Measurements from ENCODE around the gene MYCBPAP. TPM values are rescaled to one million over a fixed set of nuclear protein-coding genes. Genes with fewer than 3 reads are reported as not detected.

MYCBPAP gene
- total RNA-seq, 1 experiment from 2014 or later, result 0.19 TPM

- Mint-ChIP-seq H3K36me3 (ENCODE audit: insufficient read depth, unreplicated experiment) (no peaks in the 10 kb centered on the region), H3K27ac (ENCODE audit: low read depth, unreplicated experiment) (no peak overlapping the region), H3K9me3 (ENCODE audit: unreplicated experiment) (no peaks in the 10 kb centered on the region), H3K4me1 (ENCODE audit: insufficient read depth, unreplicated experiment) (peaks cover 30% of the 10 kb centered on the region), H3K4me3 (ENCODE audit: unreplicated experiment) (peak overlapping the region; percentile 67), H3K27me3 (ENCODE audit: insufficient read depth, unreplicated experiment) (no peaks in the 10 kb centered on the region)
- intact Hi-C loops (cut with micrococcal nuclease), result no loop called here
- DNase-seq (ENCODE audit: unreplicated experiment), result peak; percentile 69
- ChIA-PET POLR2A (interaction anchor here (1.0 to 1.7 kb wide), 6 partner anchors 7 to 137 kb away, joined by 4 to 9 read pairs (median 5); partner anchors contain the start of gene LRRC59), CTCF (interaction anchor here (0.7 to 0.9 kb wide), 3 partner anchors 46 to 184 kb away, joined by 3 read pairs; no protein-coding TSS in a partner anchor)
- BruUV-seq (replicated peaks), result no TSS peak
- peak; percentile 29 for TF ChIP-seq CTCF (IDR thresholded peaks at IDR 0.05; ENCODE audit: unreplicated experiment)
Measured at GRCh38 chr17:50534222-50534978, 26.2 kb downstream of the MYCBPAP start.

GRCh38 chr17:50534979-50535326 is 26.7 kb downstream of the MYCBPAP start:
- H3K4me3 Mint-ChIP-seq (ENCODE audit: unreplicated experiment), result peak overlapping the region; percentile 67
- peaks cover 35% of the 10 kb centered on the region for H3K4me1 Mint-ChIP-seq (ENCODE audit: insufficient read depth, unreplicated experiment)
- DNase-seq (ENCODE audit: unreplicated experiment), result no peak
- no peak for TF ChIP-seq CTCF (IDR thresholded peaks at IDR 0.05; ENCODE audit: unreplicated experiment)
- H3K9me3 Mint-ChIP-seq (ENCODE audit: unreplicated experiment), result no peaks in the 10 kb centered on the region
- intact Hi-C loops (cut with micrococcal nuclease), result no loop called here
- no TSS peak for BruUV-seq (replicated peaks)
- POLR2A ChIA-PET, result interaction anchor here (1.6 kb wide), 1 partner anchor 55 kb away, joined by 5 read pairs; no protein-coding TSS in a partner anchor
- no peaks in the 10 kb centered on the region for H3K36me3 Mint-ChIP-seq (ENCODE audit: insufficient read depth, unreplicated experiment)
- H3K27ac Mint-ChIP-seq (ENCODE audit: low read depth, unreplicated experiment), result no peak overlapping the region
- no peaks in the 10 kb centered on the region for H3K27me3 Mint-ChIP-seq (ENCODE audit: insufficient read depth, unreplicated experiment)
- CTCF ChIA-PET, result interaction anchor here (1.3 kb wide), 1 partner anchor 160 kb away, joined by 3 read pairs; no protein-coding TSS in a partner anchor

GRCh38 chr17:50535407-50535806 is 27.2 kb downstream of the MYCBPAP start:
- intact Hi-C loops (cut with micrococcal nuclease), result no loop called here
- peaks cover 39% of the 10 kb centered on the region for H3K4me1 Mint-ChIP-seq (ENCODE audit: insufficient read depth, unreplicated experiment)
- no peaks in the 10 kb centered on the region for H3K36me3 Mint-ChIP-seq (ENCODE audit: insufficient read depth, unreplicated experiment)
- H3K27me3 Mint-ChIP-seq (ENCODE audit: insufficient read depth, unreplicated experiment), result no peaks in the 10 kb centered on the region
- POLR2A ChIA-PET, result interaction anchor here (0.8 to 1.6 kb wide), 3 partner anchors 13 to 56 kb away, joined by 4 to 6 read pairs (median 5); no protein-coding TSS in a partner anchor
- TF ChIP-seq CTCF (IDR thresholded peaks at IDR 0.05; ENCODE audit: unreplicated experiment), result no peak
- H3K27ac Mint-ChIP-seq (ENCODE audit: low read depth, unreplicated experiment), result peak overlapping the region; percentile 24
- DNase-seq (ENCODE audit: unreplicated experiment), result no peak
- H3K9me3 Mint-ChIP-seq (ENCODE audit: unreplicated experiment), result no peaks in the 10 kb centered on the region
- peak overlapping the region; percentile 67 for H3K4me3 Mint-ChIP-seq (ENCODE audit: unreplicated experiment)
- no TSS peak for BruUV-seq (replicated peaks)
- CTCF ChIA-PET, result interaction anchor here (0.7 to 1.3 kb wide), 4 partner anchors 51 to 173 kb away, joined by 3 read pairs; no protein-coding TSS in a partner anchor

All from MCF 10A (cell line).